Neural progenitor cell (in vitro differentiated cells): ENCODE measurements around the gene PMFBP1. TPM values are rescaled to one million over a fixed set of nuclear protein-coding genes. Genes with fewer than 3 reads are reported as not detected.
A peak's percentile ranks its signal among the peaks of the same experiment; 100 is the strongest.

Experiments used
- DNase-seq: peaks from one replicate; pipeline ENCODE4 v3.0.0-alpha.2; 2016; ENCODE audit warnings: low spot score
- H2AFZ ChIP-seq: fragments of 200-600 bp; sonication (generic); replicated peaks from 2 replicates; pipeline ENCODE4 v1.6.1; 2016; ENCODE audit warnings: antibody characterized with exemption
- H3F3A ChIP-seq: fragments of 200-600 bp; sonication (generic); 2 replicates; pipeline ENCODE4 v1.6.1; 2016; ENCODE audit warnings: antibody characterized with exemption, low read depth
- H3K27ac ChIP-seq: fragments of 200-600 bp; sonication (generic); 2 replicates; pipeline ENCODE4 v1.5.1; 2016; ENCODE audit warnings: mild to moderate bottlenecking
- H3K27me3 ChIP-seq: fragments of 200-600 bp; sonication (generic); 2 replicates; pipeline ENCODE4 v1.6.1; 2016; ENCODE audit warnings: mild to moderate bottlenecking, moderate library complexity
- H3K36me3 ChIP-seq: fragments of 200-600 bp; sonication (generic); 2 replicates; pipeline ENCODE4 v1.5.1; 2016
- H3K4me1 ChIP-seq: fragments of 200-600 bp; sonication (generic); 2 replicates; pipeline ENCODE4 v1.6.1; 2016; ENCODE audit warnings: mixed run types
- H3K4me2 ChIP-seq: fragments of 200-600 bp; sonication (generic); 2 replicates; pipeline ENCODE4 v1.6.1; 2016
- H3K4me3 ChIP-seq: fragments of 200-600 bp; sonication (generic); 2 replicates; pipeline ENCODE4 v1.5.1; 2016
- H3K79me2 ChIP-seq: fragments of 200-600 bp; sonication (generic); 2 replicates; pipeline ENCODE4 v1.6.1; 2016; ENCODE audit warnings: low read depth
- H3K9ac ChIP-seq: fragments of 200-600 bp; sonication (generic); 2 replicates; pipeline ENCODE4 v1.6.1; 2016
- H3K9me3 ChIP-seq: fragments of 200-600 bp; sonication (generic); 2 replicates; pipeline ENCODE4 v1.5.1; 2016; ENCODE audit warnings: low read depth
- H4K20me1 ChIP-seq: fragments of 200-600 bp; sonication (generic); 2 replicates; pipeline ENCODE4 v1.6.1; 2016; ENCODE audit warnings: low read depth
- H3K27ac Mint-ChIP-seq: 3 replicates; pipeline ENCODE4 v1.8.0; 2021; ENCODE audit warnings: mixed read lengths
- H3K27me3 Mint-ChIP-seq: 2 replicates; pipeline ENCODE4 v1.8.0; 2022; ENCODE audit warnings: low read depth, mild to moderate bottlenecking, inconsistent platforms, moderate library complexity, mixed read lengths; ENCODE audit not compliant: insufficient read depth
- H3K36me3 Mint-ChIP-seq: 3 replicates; pipeline ENCODE4 v1.8.0; 2021; ENCODE audit warnings: mixed read lengths
- H3K4me1 Mint-ChIP-seq: 3 replicates; pipeline ENCODE4 v1.8.0; 2021; ENCODE audit warnings: mixed read lengths
- H3K4me3 Mint-ChIP-seq: 3 replicates; pipeline ENCODE4 v1.8.0; 2021; ENCODE audit warnings: mild to moderate bottlenecking, moderate library complexity, mixed read lengths
- H3K9me3 Mint-ChIP-seq: 3 replicates; pipeline ENCODE4 v1.8.0; 2020; ENCODE audit warnings: mixed read lengths
- CTCF ChIP-seq: fragments of 200-600 bp; sonication (generic); IDR thresholded peaks from 2 replicates; pipeline ENCODE4 v1.5.1; 2017; ENCODE audit warnings: antibody characterized with exemption, mild to moderate bottlenecking
- EZH2 ChIP-seq: fragments of 200-600 bp; sonication (generic); IDR thresholded peaks from 2 replicates; pipeline ENCODE4 v1.6.1; 2017; ENCODE audit warnings: antibody characterized with exemption, mild to moderate bottlenecking, moderate library complexity
- EZH2phosphoT487 ChIP-seq: fragments of 200-600 bp; sonication (generic); IDR thresholded peaks from 2 replicates; pipeline ENCODE4 v1.6.1; 2017; ENCODE audit warnings: antibody characterized with exemption
- total RNA-seq: library from RNA; depleted of rRNA; stranded (reverse); fragments of >200 nt; gene quantifications from 2 replicates; pipeline ENCODE4 v1.2.3, GENCODE V29; 2015; ENCODE audit warnings: low replicate concordance

Gene PMFBP1
- total RNA-seq, 1 donor from 2014 or later, result 12.8 TPM

- Histone ChIP-seq H3K79me2 (no peaks in the 10 kb centered on the region), H3F3A (no peaks in the 10 kb centered on the region), H3K4me1 (peaks cover under 1% of the 10 kb centered on the region), H2AFZ (no peak overlapping the region), H3K27me3 (no peaks in the 10 kb centered on the region), H3K27ac (no peak overlapping the region), H3K36me3 (no peaks in the 10 kb centered on the region), H3K9ac (no peak overlapping the region), H3K9me3 (no peaks in the 10 kb centered on the region), H4K20me1 (no peaks in the 10 kb centered on the region), H3K4me2 (no peak overlapping the region), H3K4me3 (no peak overlapping the region)
- no peak overlapping the region for H3K4me3 Mint-ChIP-seq
- H3K36me3 Mint-ChIP-seq, result no peaks in the 10 kb centered on the region
- H3K27me3 Mint-ChIP-seq, result peaks cover 2% of the 10 kb centered on the region
- peaks cover 54% of the 10 kb centered on the region for H3K4me1 Mint-ChIP-seq
- no peak overlapping the region for H3K27ac Mint-ChIP-seq
- DNase-seq, result no peak
- no peak for TF ChIP-seq EZH2
- no peaks in the 10 kb centered on the region for H3K9me3 Mint-ChIP-seq
These were observed 25.6 kb upstream of the PMFBP1 start for GRCh38 chr16:72197545-72197944.

GRCh38 chr16:72195609-72196008, 23.7 kb upstream of the PMFBP1 start:
- H4K20me1 ChIP-seq, result no peaks in the 10 kb centered on the region
- H3K4me1 ChIP-seq, result no peaks in the 10 kb centered on the region
- H3K27me3 Mint-ChIP-seq, result peaks cover 2% of the 10 kb centered on the region
- no peaks in the 10 kb centered on the region for H3K36me3 Mint-ChIP-seq
- H3K9ac ChIP-seq, result no peak overlapping the region
- H3F3A ChIP-seq, result no peaks in the 10 kb centered on the region
- no peaks in the 10 kb centered on the region for H3K36me3 ChIP-seq
- peaks cover 46% of the 10 kb centered on the region for H3K4me1 Mint-ChIP-seq
- peak overlapping the region; percentile 88 for H3K27ac Mint-ChIP-seq
- H3K27ac ChIP-seq, result no peak overlapping the region
- no peak overlapping the region for H3K4me3 ChIP-seq
- H3K79me2 ChIP-seq, result no peaks in the 10 kb centered on the region
- TF ChIP-seq CTCF (peak; percentile 75), EZH2 (no peak)
- no peak overlapping the region for H3K4me2 ChIP-seq
- no peak overlapping the region for H3K4me3 Mint-ChIP-seq
- H3K27me3 ChIP-seq, result no peaks in the 10 kb centered on the region
- peak; percentile 78 for DNase-seq
- no peaks in the 10 kb centered on the region for H3K9me3 Mint-ChIP-seq
- peak overlapping the region; percentile 23 for H2AFZ ChIP-seq
- no peaks in the 10 kb centered on the region for H3K9me3 ChIP-seq

GRCh38 chr16:72191551-72191950, 19.6 kb upstream of the PMFBP1 start:
- Histone ChIP-seq H3K79me2 (no peaks in the 10 kb centered on the region), H3F3A (no peaks in the 10 kb centered on the region), H3K4me3 (no peak overlapping the region), H2AFZ (no peak overlapping the region), H3K27me3 (no peaks in the 10 kb centered on the region), H3K4me2 (no peak overlapping the region), H3K9me3 (no peaks in the 10 kb centered on the region), H3K9ac (no peak overlapping the region), H3K4me1 (no peaks in the 10 kb centered on the region), H3K36me3 (no peaks in the 10 kb centered on the region), H4K20me1 (no peaks in the 10 kb centered on the region), H3K27ac (no peak overlapping the region)
- Mint-ChIP-seq H3K36me3 (no peaks in the 10 kb centered on the region), H3K9me3 (peaks cover 3% of the 10 kb centered on the region), H3K27me3 (peaks cover 4% of the 10 kb centered on the region), H3K4me1 (peaks cover 12% of the 10 kb centered on the region), H3K27ac (no peak overlapping the region), H3K4me3 (no peak overlapping the region)
- DNase-seq, result no peak
- TF ChIP-seq CTCF, result no peak
- no peak for TF ChIP-seq EZH2
- TF ChIP-seq EZH2phosphoT487, result no peak

GRCh38 chr16:72189865-72190371, 18.0 kb upstream of the PMFBP1 start:
- Histone ChIP-seq H3K36me3 (no peaks in the 10 kb centered on the region), H3K4me2 (no peak overlapping the region), H3K4me3 (no peak overlapping the region), H3K27me3 (no peaks in the 10 kb centered on the region), H3K79me2 (no peaks in the 10 kb centered on the region), H2AFZ (no peak overlapping the region), H3K4me1 (no peaks in the 10 kb centered on the region), H3K9me3 (no peaks in the 10 kb centered on the region), H3K9ac (no peak overlapping the region), H3K27ac (no peak overlapping the region), H4K20me1 (no peaks in the 10 kb centered on the region), H3F3A (no peaks in the 10 kb centered on the region)
- H3K4me3 Mint-ChIP-seq, result no peak overlapping the region
- H3K9me3 Mint-ChIP-seq, result peaks cover 3% of the 10 kb centered on the region
- TF ChIP-seq EZH2 (no peak), CTCF (no peak), EZH2phosphoT487 (no peak)
- H3K36me3 Mint-ChIP-seq, result no peaks in the 10 kb centered on the region
- no peaks in the 10 kb centered on the region for H3K4me1 Mint-ChIP-seq
- no peak overlapping the region for H3K27ac Mint-ChIP-seq
- no peak for DNase-seq
- peaks cover 2% of the 10 kb centered on the region for H3K27me3 Mint-ChIP-seq
